Hematopoietic multipotent progenitor cell treated with erythropoietin and hydrocortisone succinate and interleukin-3 and kit ligand, for 6 days (in vitro differentiated cells): ENCODE measurements around the gene ANKS1A.

Experiments used
- DNase-seq: peaks from one replicate; pipeline ENCODE4 v3.0.0-alpha.2; 2015

The ANKS1A gene

GRCh38 chr6:35044761-35045421, 155.8 kb downstream of the ANKS1A start:
- DNase-seq, result peak; percentile 55

DNA sequence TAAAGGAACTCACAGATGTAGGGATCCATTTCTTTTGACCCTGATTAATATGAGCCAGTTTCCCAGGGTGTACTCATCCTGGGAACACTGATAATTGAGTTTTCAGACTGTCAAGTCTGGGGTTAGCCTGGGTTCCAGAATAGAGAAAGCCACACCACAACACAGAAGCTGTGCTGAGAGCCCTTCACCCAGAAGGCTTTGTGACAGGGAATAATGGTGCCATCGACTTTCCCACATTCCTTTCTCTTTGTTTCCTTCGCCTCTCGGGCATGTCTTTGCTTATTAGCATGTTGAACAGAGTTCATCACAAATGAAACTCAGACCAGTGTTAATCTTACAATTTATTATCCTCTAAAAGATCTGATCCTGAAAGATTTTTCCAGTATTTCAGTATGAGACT, 157.0 kb downstream of the ANKS1A start:
- DNase-seq, result no peak

DNA sequence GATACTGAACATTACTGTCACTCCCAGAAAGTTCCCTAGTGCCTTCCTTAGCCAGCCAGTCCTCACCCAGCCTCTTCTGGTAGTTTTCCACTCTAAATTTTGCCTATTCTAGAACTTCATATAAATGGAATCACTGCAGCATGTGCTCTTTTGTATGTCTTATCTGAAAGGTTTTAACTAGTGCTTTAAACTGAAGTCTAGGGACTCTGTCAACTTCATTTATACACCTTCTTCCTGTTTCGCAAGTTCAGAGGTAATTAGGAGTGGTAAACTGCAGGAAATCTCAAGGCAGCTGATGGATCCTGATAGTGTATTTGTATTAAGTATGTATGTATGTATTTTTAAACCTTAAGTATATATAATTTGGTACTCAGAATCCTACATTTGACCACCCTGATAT, 157.8 kb downstream of the ANKS1A start:
- DNase-seq, result peak; percentile 59

GRCh38 chr6:35047265-35048011, 158.4 kb downstream of the ANKS1A start:
- peak; percentile 85 for DNase-seq

DNA sequence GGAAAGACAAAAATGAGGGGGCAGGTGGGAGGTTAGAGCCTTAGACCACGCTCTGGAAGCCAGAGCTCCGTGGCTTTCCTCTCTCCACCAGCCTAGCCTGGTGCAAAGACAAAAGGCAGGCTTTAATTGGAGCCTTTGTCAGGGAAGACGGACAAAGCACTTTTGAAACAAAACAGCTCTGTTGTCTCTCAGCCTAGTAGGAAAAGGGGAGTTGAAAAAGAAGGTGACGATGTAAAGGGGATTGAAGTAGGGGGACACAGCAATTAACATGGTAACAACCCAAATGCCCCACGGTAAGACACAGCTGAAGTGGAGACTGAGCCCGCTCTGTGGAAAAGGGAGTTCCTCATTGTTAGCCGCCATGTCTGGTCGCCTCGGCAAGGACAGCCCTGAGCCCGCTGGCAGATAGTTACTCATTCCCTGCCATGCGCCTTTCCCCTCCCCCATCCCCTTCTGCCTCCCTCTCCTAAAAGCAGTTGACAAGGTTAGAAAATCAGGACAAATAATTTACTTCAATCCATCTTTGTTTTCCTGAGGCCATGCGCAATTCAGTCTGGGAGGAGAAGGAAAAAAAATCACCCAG, 159.1 kb downstream of the ANKS1A start:
- DNase-seq, result peak; percentile 29

DNA sequence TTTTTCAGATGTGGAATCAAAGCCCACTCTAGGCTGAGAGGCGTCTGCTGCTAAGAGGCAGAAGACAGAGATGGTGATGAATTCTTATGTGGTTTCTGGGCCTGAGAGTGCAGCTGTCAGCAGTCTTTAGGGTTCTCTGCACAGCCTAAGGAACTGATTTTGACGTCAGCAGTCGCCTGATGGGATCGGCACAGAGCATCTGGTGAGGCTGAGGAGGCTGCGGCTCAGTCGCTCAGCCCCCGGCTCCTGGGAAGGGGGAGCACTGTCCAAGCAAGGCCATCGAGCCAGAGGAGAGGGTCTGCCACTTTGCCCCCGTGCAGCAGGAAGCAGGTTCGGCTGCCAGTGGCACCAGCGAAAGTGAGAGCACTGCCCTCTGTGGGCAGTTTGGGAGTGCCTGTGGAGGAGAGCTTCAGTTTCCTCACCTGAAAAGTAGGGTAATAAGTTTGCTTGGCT, 159.6 kb downstream of the ANKS1A start:
- peak; percentile 55 for DNase-seq

DNA sequence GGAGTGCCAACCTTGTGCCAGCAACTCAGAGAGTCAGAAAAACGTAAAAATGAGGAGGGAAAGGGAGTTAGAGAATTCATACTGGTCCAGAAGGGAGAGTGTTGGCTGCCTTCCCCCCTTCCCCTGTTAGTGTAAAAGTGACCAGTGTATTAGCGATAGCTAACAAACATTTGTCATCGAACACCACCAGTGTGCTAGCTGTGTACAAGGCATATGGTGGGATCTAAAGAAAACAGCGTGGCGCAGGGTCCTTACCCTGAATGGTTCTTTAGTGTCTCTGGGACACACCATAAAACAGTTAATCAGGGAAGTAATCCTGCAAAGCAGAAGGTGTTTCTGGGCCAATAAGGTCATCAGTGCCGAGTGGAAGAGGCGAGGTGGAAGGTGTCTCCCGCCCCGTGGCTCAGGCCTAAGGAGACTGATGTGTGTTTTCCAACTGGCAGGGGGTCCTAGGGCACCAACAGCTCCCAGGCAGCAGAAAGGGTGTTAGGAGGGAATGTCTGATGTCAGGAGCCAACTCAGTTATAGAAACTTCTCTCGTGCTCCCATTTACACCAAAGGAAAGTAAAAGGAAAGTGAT, 160.2 kb downstream of the ANKS1A start:
- DNase-seq, result no peak

- peak; percentile 78 for DNase-seq
These were observed 161.1 kb downstream of the ANKS1A start for GRCh38 chr6:35049900-35050756.

DNA sequence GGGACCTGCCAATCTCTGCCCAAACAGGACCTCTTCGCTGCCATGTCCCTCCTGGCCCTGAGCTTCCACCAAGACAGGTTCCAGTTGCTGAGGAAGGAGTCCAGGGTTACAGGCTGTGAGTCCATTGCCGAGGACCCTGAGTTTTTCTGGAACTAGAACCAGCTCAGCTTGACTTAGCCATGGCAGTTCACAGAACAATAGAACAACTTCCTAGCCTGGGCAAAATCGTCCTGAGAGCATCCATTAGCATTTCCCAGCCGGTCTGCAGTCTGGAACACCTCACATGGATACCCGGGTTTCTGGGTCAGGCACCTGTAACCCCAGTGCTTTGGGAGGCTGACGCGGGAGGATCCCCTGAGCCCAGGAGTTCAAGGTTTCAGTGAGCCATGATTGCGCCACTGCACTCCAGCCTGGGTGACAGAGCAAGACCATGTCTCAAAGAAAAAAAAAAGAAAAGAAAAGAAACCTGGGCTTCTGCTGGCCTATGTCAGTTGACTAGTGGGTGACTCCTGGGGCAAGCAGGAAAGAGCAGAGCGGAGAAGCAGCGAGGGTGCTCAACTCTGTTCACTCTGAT, 161.8 kb downstream of the ANKS1A start:
- DNase-seq, result no peak

- DNase-seq, result no peak
These were observed 162.3 kb downstream of the ANKS1A start for GRCh38 chr6:35051396-35051795.

DNA sequence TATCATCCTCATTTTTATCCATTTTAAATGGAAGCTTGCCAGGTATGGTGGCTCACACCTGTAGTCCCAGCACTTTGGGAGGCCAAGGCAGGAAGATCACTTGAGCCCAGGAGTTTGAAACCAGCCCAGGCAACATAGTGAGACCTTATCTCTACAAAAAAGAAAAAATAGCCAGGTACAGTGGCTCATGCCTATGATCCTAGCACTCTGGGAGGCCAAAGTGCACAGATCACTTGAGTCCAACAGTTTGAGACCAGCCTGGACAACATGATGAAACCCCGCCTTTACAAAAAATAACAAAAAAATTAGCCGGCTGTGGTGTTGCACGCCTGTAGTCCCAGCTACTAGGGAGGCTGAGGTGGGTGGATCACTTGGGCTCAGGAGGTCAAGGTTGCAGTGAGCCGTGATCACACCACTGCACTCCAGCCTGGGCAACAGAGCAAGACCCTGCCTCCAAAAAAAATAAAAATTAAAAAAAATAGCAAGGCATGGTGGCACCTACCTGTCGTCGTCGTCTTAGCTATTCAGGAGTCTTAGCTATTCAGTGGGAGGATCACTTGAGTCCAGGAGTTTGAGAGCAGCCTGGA, 163.0 kb downstream of the ANKS1A start:
- no peak for DNase-seq

- DNase-seq, result peak; percentile 47
These were observed 163.9 kb downstream of the ANKS1A start for GRCh38 chr6:35052694-35053565.

GRCh38 chr6:35053701-35054100, 164.6 kb downstream of the ANKS1A start:
- no peak for DNase-seq

- DNase-seq, result no peak
These were observed 165.2 kb downstream of the ANKS1A start for GRCh38 chr6:35054106-35054742.

DNA sequence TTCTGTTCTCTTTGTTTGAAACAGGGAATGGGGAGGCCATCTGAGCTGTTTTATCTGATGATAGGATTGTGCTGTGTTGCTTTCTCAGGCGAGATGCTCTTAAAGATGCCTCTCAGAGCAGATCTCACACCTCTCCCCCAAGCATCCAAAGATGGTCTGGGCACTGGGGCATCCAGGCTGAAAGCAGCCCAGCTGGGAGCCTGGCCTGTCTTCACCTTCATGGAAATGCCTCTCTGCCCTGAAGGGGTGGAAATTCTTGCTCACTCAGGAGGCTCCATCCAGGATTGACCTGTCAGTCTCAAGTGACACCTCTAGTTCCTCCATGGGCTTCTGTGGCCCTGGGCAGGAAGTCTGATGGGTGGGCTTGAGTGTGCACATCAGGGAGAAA, 165.7 kb downstream of the ANKS1A start:
- DNase-seq, result no peak

DNA sequence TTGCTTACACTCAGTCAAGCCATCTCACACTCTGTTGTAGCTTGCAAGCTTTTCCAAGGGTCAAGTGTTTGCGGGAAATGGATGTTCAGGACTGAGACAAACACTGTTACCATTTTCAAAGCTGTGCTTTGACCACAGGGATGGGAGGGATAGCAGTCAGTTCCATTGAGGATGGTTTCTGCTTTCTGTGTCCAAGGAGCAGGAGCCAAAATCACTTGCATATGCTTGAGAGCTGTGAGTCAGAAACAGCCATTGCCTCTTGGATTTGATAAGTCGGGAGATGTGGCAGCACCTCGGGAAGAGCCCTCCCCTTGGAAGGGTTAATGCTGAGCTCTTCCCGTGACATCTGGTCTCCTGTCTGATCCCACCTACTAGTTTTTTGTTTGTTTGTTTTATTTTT, 166.8 kb downstream of the ANKS1A start:
- no peak for DNase-seq

DNA sequence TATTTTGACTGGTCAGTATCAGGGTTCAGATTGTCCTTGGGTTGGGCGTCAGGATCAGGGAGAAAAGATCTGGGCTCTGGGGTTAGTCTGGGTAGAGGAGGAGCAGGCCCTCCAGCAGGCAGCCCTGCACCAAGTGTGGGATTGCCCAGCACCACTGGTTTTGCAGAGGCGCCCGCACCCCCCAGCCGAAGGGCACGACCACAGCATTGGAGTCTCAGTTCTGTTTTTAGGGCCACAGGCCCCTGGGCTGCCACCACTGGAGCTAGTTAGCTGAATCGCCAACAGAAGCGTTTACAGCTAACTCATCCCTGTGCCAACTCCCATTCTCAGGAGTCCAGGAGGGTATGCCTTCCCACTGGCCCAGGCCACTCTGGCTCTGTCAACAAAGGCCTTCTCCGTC, 167.9 kb downstream of the ANKS1A start:
- no peak for DNase-seq

GRCh38 chr6:35057449-35058357, 168.6 kb downstream of the ANKS1A start:
- no peak for DNase-seq

DNA sequence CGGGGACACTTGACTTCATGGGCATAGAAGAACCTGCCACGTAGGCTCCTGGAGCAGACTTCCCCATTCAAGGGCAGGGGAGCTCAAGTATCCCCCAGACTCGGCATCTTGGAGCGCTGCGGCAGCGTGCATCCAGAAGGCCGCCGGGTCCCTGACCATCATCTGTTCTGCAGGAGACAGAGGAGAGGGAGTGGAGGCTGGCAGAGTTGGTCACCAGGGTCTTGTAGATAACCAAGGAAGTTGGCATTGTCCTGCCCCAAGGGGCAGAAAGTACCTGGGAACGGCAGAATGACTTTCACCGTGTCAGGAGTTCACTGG, 169.3 kb downstream of the ANKS1A start:
- DNase-seq, result no peak
